ENCODE data around the gene SLAMF6. TPM values are rescaled to one million over a fixed set of nuclear protein-coding genes. Genes with fewer than 3 reads are reported as not detected.
"Not testable (repeated sequence)": the region's sequence is repeated elsewhere in the genome, so short reads cannot be mapped to it uniquely, and the experiment has no call there.

The SLAMF6 gene
- total RNA-seq, 1 experiment from 2014 or later = not detected

DNA sequence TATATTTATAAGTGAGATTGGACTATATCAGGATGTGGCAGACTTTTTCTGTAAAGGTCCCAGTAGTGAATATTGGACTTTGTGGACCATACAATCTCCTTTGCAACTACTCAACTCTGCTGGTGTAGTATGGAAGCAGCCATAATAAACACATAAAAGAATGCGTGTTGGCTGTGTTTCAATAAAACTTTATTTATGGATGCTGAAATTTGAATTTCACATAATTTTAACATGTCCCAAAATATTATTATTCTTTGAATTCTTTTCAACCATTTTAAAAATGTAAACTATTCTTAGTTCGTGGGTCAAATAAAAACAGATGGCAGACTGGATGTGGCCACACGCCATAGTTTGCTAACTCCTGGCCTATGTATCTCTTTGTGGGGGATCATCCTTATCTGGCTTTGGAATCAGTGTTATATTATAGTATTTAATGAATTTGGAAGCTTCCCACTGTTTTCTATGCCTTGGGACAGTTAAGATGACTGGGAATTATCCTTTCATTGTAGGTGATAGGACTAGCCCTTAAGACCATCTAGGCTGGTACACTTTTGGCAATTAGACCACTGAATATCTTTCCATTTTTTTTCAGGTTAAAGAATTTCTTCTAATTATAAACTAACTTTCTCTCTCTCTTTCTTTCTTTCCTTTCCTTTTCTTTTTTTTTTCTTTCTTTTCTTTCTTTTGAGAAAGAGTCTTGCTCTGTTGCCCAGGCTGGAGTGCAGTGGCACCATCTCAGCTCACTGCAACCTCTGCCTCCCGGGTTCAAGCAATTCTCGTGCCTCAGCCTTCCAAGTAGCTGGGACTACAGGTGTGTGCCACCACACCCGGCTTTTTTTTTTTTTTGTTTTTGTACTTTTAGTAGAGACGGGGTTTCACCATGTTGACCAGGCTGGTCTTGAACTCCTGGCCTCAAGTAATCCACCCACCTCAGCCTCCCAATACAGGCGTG is 14.9 kb upstream of the SLAMF6 start:
- intact Hi-C loops (cut with micrococcal nuclease; ENCODE audit: unreplicated experiment) = no loop called here

DNA sequence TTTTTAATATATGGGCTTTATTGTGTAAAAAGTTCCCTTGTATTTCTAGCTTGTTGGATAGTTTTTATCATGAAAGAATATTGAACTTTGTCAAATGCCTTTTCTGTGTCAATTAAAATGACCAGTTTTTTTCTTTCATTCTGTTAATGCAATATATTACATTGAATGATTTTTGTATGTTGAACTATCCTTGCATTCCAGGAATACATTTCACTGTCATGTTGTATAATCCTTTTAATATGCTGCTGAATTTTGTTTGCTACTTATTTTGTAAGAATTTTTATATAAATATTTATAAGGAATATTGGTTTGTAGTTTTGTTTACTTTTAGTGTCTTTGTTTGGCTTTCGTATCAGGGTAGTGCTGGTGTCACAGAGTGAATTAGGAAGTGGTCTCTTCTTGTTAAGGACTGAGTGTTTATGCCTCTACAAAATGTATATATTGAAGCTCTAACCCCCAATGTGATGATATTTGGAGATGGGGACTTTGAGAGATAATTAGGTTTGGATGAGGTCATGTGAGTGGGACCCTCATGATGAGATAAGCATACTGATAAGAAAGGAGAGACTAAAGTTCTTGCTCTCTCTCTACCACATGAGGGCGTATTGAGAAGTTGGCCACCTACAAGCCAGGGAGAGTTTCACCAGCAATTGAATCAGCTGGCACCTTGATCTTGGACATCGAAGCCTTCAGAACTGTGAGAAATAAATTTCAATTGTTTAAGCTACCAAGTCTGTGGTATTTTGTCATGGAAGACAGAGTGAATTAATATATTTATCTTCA is 12.0 kb upstream of the SLAMF6 start:
- H3K27me3 ChIP-seq (ENCODE audit: control insufficient read depth, insufficient read depth, low read length) = 0 out of 2 replicates have a peak, but pooled peaks cover 5% of the 10 kb centered on the region
- H3K4me1 ChIP-seq (ENCODE audit: control insufficient read depth, insufficient read depth, low read length) = no peaks in the 10 kb centered on the region
- no peaks in the 10 kb centered on the region for H3K36me3 ChIP-seq (ENCODE audit: control insufficient read depth, insufficient read depth, low read length)
- H3K9me3 ChIP-seq (ENCODE audit: control insufficient read depth, insufficient read depth, low read depth, low read length) = peaks cover 7% of the 10 kb centered on the region; the same call in 1 of the 2 replicates
- POLR2A ChIA-PET = interaction anchor here (0.6 kb wide), 1 partner anchor 29 kb away, joined by 4 read pairs; no protein-coding TSS in a partner anchor
- no TSS peak for BruUV-seq (replicated peaks)
- in situ Hi-C loops (cut with HindIII; ENCODE audit: low pct_unique_long_range_greater_than_20kb, low sequenced_read_pairs) = no loop called here
- H3K4me3 ChIP-seq (ENCODE audit: low read depth in 2 of 2, low read length in 2 of 2) = no peak overlapping the region
- DNase-seq (ENCODE audit: low read depth, low spot score) (no peak), ATAC-seq (no peak)
- TF ChIP-seq SIN3A (IDR thresholded peaks at IDR 0.05; ENCODE audit: borderline replicate concordance, insufficient read depth, low read depth, low read length) (no peak), TCF7L2 (IDR thresholded peaks at IDR 0.05; ENCODE audit: low read depth, low read length) (no peak), POLR2AphosphoS5 (IDR thresholded peaks at IDR 0.05; ENCODE audit: low read depth, low read length) (no peak)
- TF ChIP-seq, protein P1, sequence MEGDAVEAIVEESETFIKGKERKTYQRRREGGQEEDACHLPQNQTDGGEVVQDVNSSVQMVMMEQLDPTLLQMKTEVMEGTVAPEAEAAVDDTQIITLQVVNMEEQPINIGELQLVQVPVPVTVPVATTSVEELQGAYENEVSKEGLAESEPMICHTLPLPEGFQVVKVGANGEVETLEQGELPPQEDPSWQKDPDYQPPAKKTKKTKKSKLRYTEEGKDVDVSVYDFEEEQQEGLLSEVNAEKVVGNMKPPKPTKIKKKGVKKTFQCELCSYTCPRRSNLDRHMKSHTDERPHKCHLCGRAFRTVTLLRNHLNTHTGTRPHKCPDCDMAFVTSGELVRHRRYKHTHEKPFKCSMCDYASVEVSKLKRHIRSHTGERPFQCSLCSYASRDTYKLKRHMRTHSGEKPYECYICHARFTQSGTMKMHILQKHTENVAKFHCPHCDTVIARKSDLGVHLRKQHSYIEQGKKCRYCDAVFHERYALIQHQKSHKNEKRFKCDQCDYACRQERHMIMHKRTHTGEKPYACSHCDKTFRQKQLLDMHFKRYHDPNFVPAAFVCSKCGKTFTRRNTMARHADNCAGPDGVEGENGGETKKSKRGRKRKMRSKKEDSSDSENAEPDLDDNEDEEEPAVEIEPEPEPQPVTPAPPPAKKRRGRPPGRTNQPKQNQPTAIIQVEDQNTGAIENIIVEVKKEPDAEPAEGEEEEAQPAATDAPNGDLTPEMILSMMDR (IDR thresholded peaks at IDR 0.05) = peak; percentile 8; the same call in 1 of the 2 replicates
- TF ChIP-seq, protein P2, sequence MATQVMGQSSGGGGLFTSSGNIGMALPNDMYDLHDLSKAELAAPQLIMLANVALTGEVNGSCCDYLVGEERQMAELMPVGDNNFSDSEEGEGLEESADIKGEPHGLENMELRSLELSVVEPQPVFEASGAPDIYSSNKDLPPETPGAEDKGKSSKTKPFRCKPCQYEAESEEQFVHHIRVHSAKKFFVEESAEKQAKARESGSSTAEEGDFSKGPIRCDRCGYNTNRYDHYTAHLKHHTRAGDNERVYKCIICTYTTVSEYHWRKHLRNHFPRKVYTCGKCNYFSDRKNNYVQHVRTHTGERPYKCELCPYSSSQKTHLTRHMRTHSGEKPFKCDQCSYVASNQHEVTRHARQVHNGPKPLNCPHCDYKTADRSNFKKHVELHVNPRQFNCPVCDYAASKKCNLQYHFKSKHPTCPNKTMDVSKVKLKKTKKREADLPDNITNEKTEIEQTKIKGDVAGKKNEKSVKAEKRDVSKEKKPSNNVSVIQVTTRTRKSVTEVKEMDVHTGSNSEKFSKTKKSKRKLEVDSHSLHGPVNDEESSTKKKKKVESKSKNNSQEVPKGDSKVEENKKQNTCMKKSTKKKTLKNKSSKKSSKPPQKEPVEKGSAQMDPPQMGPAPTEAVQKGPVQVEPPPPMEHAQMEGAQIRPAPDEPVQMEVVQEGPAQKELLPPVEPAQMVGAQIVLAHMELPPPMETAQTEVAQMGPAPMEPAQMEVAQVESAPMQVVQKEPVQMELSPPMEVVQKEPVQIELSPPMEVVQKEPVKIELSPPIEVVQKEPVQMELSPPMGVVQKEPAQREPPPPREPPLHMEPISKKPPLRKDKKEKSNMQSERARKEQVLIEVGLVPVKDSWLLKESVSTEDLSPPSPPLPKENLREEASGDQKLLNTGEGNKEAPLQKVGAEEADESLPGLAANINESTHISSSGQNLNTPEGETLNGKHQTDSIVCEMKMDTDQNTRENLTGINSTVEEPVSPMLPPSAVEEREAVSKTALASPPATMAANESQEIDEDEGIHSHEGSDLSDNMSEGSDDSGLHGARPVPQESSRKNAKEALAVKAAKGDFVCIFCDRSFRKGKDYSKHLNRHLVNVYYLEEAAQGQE (IDR thresholded peaks at IDR 0.05; ENCODE audit: insufficient read depth in 1 of 2, low read depth in 2 of 2, low read length in 1 of 2) = no peak
- CTCF ChIA-PET = no interaction called here
- intact Hi-C loops (cut with micrococcal nuclease; ENCODE audit: unreplicated experiment) = no loop called here
- H3K27ac ChIP-seq (ENCODE audit: low read length) = no peak overlapping the region

More for the DNA sequence above, 14.9 kb upstream of the SLAMF6 start:
- POLR2A ChIA-PET = no interaction called here
- BruUV-seq (replicated peaks) = no TSS peak
- Histone ChIP-seq H3K27me3 (ENCODE audit: control insufficient read depth, insufficient read depth, low read length) (0 out of 2 replicates have a peak, but pooled peaks cover 5% of the 10 kb centered on the region), H3K9me3 (ENCODE audit: control insufficient read depth, insufficient read depth, low read depth, low read length) (peaks cover 7% of the 10 kb centered on the region; the same call in 1 of the 2 replicates), H3K36me3 (ENCODE audit: control insufficient read depth, insufficient read depth, low read length) (no peaks in the 10 kb centered on the region), H3K4me1 (ENCODE audit: control insufficient read depth, insufficient read depth, low read length) (no peaks in the 10 kb centered on the region), H3K27ac (ENCODE audit: low read length) (no peak overlapping the region), H3K4me3 (ENCODE audit: low read depth in 2 of 2, low read length in 2 of 2) (no peak overlapping the region)
- in situ Hi-C loops (cut with HindIII; ENCODE audit: low pct_unique_long_range_greater_than_20kb, low sequenced_read_pairs) = no loop called here
- ATAC-seq (no peak), DNase-seq (ENCODE audit: low read depth, low spot score) (no peak)
- TF ChIP-seq SIN3A (IDR thresholded peaks at IDR 0.05; ENCODE audit: borderline replicate concordance, insufficient read depth, low read depth, low read length) = no peak
- TF ChIP-seq, protein P2 (IDR thresholded peaks at IDR 0.05; ENCODE audit: insufficient read depth in 1 of 2, low read depth in 2 of 2, low read length in 1 of 2) = no peak
- TF ChIP-seq TCF7L2 (IDR thresholded peaks at IDR 0.05; ENCODE audit: low read depth, low read length) = no peak
- TF ChIP-seq, protein P1 (IDR thresholded peaks at IDR 0.05) = no peak
- TF ChIP-seq POLR2AphosphoS5 (IDR thresholded peaks at IDR 0.05; ENCODE audit: low read depth, low read length) = no peak
- CTCF ChIA-PET = no interaction called here

DNA sequence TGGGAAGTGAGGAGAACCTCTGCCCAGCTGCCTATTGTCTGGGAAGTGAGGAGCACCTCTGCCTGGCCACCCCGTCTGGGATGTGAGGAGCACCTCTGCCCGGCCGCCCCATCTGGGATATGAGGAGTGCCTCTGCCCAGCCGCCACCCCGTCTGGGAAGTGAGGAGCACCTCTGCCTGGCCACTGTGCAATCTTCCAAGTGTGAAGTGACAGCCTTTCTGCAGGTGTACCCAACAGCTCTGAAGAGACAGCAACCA is 9.4 kb upstream of the SLAMF6 start:
- H3K36me3 ChIP-seq (ENCODE audit: control insufficient read depth, insufficient read depth, low read length); H3K4me3 ChIP-seq (ENCODE audit: low read depth in 2 of 2, low read length in 2 of 2); H3K4me1 ChIP-seq (ENCODE audit: control insufficient read depth, insufficient read depth, low read length); H3K27ac ChIP-seq (ENCODE audit: low read length); POLR2A ChIA-PET; CTCF ChIA-PET; intact Hi-C loops (cut with micrococcal nuclease; ENCODE audit: unreplicated experiment); DNase-seq (ENCODE audit: low read depth, low spot score); H3K9me3 ChIP-seq (ENCODE audit: control insufficient read depth, insufficient read depth, low read depth, low read length); BruUV-seq (replicated peaks); in situ Hi-C loops (cut with HindIII; ENCODE audit: low pct_unique_long_range_greater_than_20kb, low sequenced_read_pairs); ATAC-seq; H3K27me3 ChIP-seq (ENCODE audit: control insufficient read depth, insufficient read depth, low read length): not testable (repeated sequence)

Data from Panc1 (cell line).